CMK (cell line): ENCODE measurements around the gene ZNF749.
A peak's percentile ranks its signal among the peaks of the same experiment; 100 is the strongest.
"Not testable (repeated sequence)": the region's sequence is repeated elsewhere in the genome, so short reads cannot be mapped to it uniquely, and the experiment has no call there.

Experiments used
- DNase-seq: peaks from one replicate; pipeline ENCODE4 v3.0.0-alpha.2; 2010; ENCODE audit warnings: low read depth

Gene ZNF749

DNA sequence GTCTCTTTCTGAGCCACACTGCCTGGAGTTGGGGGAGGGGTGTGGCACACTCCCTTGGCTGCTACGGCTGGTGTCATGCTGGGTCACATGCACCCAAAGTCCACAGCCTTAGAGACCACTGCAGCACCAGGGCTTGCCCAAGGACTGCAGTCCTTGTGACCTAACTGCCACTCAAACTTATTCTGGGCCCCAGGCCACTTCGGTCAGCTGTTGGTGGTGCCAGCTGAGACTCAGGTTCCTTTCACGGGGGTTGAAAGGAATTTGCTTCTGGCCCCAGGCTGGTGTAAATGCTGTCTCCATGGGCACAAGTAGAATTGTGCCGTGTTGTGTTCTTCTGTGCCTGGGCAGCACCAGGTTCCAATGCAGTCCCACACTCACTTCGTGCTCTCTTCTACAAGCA, 31.4 kb downstream of the ZNF749 start:
- no peak for DNase-seq

DNA sequence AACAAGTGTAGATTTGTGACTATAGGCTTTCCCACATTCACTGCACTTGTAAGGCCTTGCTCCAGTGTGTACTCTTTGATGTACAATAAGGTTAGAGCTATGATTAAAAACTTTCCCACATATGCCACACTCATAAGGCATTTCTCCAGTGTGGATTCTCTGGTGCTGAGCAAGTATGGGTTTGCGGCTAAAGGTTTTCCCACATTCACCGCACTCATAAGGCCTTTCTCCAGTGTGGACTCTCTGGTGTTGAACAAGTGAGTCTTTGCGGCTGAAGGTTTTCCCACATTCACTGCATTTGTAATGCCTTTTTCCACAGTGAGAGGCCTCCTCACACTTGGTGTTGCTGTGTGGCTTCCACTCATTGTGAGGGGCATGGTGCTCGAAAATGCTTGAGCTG, 38.5 kb downstream of the ZNF749 start:
- no peak for DNase-seq

DNA sequence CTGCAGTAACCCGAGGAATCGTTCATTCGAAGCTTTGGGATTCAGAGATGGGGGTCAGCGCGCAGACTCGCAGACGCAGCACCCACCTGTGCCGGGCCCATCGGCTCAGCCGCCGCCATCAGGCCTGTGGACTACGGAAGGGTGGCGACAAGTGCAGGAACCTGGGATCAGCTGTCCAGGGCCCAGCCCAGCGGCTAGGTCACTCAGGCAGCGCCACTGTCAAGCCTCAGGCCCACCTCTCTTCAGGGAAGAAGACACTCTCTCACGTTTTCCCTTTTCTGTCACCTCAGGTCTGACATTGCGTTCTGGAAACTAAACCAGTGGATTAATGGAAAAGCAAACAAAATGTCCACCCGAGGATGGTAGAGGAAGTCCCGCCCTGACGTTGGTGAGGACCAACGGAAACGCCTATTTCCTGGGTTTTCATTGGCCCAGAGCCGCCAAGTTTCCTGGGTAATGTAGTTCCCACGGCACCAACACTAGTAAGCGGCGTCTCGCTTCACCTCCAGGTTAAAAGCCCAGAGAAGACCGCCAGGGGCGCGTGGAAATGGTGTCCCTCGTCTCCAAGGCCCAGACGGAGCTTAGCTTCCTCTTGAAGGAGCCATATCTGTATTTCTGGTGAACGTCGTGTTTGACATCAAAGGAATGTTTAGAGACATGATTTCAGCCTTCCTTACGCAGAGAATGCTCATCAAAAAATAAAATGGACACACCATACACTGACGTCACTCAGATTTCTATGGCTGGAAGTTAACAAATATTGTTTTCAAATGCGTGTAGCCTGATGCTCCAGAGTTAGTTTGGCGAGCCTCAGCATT, 42.3 kb downstream of the ZNF749 start, which contains the start of gene ZNF772:
Gene ZNF772 (minus strand): TSS at position 376 of the 818 bp plus-strand sequence. CDS start 257 bp downstream, at position 119.
- peak; percentile 93 for DNase-seq

DNA sequence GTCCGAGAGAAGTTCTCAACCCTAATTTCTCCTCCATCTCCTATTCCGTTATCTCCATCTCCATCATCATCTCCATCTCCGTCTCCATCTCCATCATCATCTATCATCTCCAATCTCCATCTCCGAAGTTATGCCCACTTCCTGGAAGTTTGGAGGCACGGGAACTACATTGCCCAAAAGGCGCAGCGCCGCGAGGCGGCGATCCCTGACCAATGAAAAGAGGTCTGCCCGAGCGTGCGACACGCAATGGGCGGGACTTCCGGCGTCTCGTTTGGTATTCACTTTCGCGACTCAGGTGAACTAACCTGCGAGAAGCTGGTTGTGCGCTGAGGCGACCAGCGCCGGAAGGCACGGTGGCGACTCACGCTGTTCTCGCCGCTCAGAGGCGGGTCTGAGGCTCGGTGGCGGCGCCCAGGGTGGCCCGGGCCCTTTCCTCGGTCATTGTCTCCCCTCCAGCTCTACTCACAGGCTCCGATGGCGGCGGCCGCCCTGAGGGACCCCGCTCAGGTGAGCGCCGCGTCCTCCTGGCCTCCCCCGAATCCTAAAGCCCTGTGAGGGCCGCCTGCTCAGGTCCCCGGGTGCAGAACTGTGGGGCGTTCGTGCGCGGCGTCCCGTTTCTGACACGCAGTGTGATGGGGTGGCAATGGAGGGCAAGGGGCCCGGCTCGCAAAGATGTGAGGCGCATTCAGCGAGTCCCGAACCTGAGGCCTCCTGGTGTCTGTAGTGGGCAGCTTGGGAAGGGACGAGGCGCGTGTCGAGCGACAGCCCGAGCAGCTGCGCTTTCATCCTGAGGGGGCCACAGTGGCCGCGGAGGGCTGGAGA, 52.6 kb downstream of the ZNF749 start, which contains the start of gene ZNF419:
Gene ZNF419 (plus strand): TSS at position 274 of the 822 bp plus-strand sequence. CDS start 201 bp downstream, at position 475.
- DNase-seq: peak; percentile 68

DNA sequence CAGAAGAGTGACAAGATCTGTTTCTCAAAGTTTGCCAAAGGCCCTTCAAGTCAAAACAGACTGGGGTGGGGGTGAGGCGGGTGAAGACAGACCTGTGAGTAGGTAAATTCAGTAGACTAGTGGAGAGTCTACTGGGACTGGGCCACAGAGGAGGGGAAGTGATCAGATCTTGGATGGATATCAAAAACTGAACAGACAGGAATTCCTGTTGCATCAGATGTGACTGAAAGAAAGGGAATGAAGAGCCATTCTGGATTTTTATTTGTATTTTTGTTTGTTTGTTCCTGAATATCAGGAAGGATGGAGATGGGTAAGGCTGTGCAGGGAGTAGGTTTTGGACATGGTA, 53.1 kb downstream of the ZNF749 start:
- not testable (repeated sequence) for DNase-seq
